ENCODE data around the gene SHISAL1.
A peak's percentile ranks its signal among the peaks of the same experiment; 100 is the strongest.

Gene SHISAL1

DNA sequence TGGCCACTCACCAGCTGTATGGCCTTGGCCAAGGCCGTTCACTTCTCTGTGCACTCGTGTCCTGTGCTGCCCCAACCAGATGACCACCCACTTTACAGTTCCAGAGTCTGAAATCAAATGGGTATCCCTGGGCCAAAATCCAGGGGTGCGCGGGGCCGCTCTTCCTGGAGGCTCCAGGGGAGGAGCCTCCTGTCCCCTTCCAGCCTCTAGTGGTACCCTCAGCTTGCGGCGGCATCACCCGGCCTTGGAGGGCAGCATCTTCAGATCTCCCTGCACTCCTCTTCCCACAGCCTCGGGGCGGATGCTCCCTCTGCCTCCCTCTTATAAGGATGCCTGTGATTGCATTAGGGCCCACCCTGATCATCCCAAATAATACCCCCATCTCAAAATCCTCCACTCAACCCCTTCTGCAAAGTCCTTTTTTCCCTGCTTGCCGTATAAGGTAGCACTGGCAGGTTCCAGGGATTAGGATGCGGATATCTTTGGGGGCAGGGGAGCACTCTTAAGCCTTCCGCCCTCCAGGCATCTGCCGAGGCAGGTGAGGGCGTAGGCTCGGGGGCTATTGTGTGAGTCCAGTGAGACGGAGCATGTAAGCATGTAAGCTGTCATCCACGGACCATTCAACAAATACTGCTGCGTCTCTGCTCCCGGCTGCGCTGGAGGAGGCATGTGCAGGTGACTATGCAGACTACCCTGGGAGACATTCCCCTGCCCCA, 24.4 kb upstream of the SHISAL1 start:
- Mint-ChIP-seq H3K27me3 (peaks cover 9% of the 10 kb centered on the region), H3K4me3 (no peak overlapping the region), H3K9me3 (no peaks in the 10 kb centered on the region), H3K36me3 (ENCODE audit: low read depth) (no peaks in the 10 kb centered on the region), H3K27ac (no peak overlapping the region), H3K4me1 (peaks cover under 1% of the 10 kb centered on the region)
- DNase-seq (no peak), ATAC-seq (no peak)

DNA sequence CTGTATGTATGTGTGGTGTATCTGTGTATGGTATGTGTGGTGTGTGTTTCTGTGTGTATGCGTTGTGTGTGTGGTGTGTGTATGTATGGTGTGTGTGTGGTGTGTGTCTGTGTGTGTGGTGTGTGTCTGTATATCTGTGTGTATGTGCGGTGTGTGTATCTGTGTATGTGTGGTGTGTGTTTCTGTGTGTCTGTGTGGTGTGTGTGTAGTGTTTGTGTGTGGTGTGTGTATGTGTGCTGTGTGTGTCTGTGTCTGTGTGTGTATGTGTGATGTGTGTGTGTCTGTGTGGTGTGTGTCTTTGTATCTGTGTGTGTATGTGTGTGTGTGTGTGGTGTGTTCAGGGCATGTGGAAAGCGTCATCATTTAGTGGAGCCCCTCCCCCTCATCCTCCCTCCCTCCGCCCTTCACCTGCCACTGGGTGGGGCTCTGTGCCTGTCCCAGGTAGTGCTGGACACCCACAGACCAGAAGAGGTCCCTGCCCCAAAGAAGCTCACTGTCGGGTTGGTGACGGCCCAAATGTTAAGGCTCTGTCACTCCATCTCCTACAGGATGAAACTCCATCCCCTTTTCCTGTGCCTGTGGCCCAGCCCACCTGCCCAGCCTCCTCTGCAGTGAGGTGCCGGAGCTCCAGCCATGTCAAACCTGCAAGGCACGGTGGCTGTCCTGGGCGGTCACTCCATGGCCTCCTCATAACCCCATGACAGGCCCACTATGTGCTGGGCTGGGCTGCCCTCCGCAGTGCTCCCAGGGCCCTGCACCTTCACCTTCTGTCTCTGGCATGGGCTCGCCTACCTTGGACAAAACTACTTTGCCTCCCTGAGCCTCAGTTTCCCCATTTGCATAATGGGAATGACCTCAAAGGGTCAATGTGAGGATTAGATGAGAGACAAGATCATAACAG, 23.4 kb upstream of the SHISAL1 start:
- Mint-ChIP-seq H3K27ac (no peak overlapping the region), H3K4me3 (no peak overlapping the region), H3K9me3 (no peaks in the 10 kb centered on the region), H3K4me1 (peaks cover 3% of the 10 kb centered on the region), H3K36me3 (ENCODE audit: low read depth) (no peaks in the 10 kb centered on the region), H3K27me3 (peaks cover 12% of the 10 kb centered on the region)
- DNase-seq (peak; percentile 22), ATAC-seq (no peak)

DNA sequence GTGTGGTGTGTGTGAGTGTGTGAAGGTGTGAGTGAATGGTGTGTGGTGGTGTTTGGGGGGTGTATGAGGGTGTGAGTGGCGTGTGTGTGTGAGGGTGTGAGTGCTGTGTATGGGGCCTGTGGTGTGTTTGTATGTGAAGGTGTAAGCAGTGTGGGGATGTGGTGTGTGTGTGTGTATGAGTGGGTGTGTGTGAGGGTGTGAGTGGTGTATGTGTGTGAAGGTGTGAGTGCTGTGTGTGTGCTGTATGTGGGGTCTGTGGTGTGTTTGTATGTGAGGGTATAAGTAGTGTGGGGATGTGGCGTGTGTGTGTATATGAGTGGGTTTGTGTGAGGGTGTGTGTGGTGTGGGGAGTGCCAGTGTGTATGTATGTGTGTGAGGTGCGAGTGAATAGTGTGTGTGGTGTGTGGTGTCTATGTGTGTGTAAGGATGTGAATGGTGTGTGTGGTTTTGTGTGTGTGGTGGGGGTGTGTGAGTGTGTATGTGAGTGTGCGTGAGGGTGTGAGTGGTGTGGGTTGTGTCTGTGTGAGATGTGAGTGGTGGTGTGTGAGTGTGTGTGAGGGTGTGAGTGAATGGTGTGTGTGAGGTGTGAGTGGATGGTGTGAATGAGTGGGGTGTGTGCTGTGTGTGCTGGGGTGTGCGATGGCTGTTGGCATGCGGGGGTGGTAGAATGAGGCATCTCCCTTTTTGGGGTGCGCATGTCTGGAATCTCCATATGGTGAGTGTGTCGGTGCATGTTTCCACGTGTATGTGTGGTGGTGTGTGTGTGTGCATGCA, 22.5 kb upstream of the SHISAL1 start:
- no peak overlapping the region for H3K4me3 Mint-ChIP-seq

DNA sequence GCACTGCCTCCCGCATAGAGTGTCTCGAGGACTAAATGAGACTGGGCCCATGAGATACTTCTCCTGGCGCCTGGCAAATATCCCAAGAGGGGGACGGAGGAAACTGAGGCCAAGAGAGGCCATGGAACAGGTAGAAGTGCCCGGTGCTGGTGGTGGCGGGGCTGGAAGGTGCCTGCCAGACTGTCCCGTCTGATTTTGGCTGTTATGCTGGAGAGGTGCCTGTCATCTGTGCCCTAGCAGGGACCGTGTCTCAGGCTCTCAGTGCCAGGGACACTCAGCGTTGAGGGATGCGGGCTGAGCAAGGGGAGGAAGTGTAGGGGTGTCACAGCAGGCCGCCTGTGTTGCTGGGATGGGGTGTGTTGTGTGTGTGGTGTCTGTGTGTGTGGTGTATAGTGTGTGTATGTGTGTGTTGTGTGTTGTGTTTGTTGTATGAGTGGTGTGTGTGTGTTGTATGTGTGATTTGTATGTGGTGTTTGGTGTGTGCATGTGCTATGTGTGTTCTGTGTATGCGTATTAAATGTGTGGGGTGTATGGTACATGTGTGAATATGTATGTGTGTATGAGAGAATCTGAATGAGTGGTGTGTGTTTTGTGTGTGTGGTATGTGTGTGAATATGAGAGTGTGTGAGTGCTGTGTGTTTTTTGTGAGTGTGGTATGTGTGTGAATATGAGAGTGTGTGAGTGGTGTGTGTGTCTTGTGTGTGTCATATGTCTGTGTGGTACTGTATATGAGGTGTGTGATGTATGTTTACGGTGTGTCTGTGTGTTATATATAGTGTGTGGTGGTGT, 21.3 kb upstream of the SHISAL1 start:
- no peak for DNase-seq
- Mint-ChIP-seq H3K9me3 (no peaks in the 10 kb centered on the region), H3K27me3 (peaks cover 27% of the 10 kb centered on the region), H3K27ac (no peak overlapping the region), H3K36me3 (ENCODE audit: low read depth) (no peaks in the 10 kb centered on the region), H3K4me1 (peaks cover 11% of the 10 kb centered on the region), H3K4me3 (no peak overlapping the region)
- ATAC-seq = no peak

More for the DNA sequence above, 22.5 kb upstream of the SHISAL1 start:
- DNase-seq (no peak), ATAC-seq (no peak)
- Mint-ChIP-seq H3K27me3 (peaks cover 16% of the 10 kb centered on the region), H3K4me1 (peaks cover 3% of the 10 kb centered on the region), H3K9me3 (no peaks in the 10 kb centered on the region), H3K27ac (no peak overlapping the region), H3K36me3 (ENCODE audit: low read depth) (no peaks in the 10 kb centered on the region)

DNA sequence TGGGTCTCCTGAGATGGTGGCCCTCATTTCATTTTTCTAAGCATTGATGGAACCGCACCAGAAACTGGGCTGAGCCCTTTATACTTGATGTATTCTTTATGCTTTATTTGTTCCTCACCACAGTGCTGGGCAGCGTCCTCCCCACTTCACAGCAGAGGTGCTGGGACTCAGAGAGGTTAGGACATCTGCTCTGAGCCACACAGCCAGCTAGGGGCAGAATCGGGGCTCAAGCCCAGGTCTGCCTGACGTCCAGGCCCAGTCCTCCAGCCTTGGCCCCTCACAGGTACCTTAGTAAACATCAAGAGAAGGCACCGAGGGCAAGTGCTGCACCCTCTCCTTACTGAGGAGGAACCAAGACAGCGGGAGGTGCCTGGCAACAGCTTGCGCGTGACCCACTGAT, 20.2 kb upstream of the SHISAL1 start:
- Mint-ChIP-seq H3K27me3 (peaks cover 37% of the 10 kb centered on the region), H3K27ac (no peak overlapping the region), H3K36me3 (ENCODE audit: low read depth) (no peaks in the 10 kb centered on the region), H3K4me3 (no peak overlapping the region), H3K9me3 (no peaks in the 10 kb centered on the region), H3K4me1 (peaks cover 12% of the 10 kb centered on the region)
- no peak for ATAC-seq
- no peak for DNase-seq

DNA sequence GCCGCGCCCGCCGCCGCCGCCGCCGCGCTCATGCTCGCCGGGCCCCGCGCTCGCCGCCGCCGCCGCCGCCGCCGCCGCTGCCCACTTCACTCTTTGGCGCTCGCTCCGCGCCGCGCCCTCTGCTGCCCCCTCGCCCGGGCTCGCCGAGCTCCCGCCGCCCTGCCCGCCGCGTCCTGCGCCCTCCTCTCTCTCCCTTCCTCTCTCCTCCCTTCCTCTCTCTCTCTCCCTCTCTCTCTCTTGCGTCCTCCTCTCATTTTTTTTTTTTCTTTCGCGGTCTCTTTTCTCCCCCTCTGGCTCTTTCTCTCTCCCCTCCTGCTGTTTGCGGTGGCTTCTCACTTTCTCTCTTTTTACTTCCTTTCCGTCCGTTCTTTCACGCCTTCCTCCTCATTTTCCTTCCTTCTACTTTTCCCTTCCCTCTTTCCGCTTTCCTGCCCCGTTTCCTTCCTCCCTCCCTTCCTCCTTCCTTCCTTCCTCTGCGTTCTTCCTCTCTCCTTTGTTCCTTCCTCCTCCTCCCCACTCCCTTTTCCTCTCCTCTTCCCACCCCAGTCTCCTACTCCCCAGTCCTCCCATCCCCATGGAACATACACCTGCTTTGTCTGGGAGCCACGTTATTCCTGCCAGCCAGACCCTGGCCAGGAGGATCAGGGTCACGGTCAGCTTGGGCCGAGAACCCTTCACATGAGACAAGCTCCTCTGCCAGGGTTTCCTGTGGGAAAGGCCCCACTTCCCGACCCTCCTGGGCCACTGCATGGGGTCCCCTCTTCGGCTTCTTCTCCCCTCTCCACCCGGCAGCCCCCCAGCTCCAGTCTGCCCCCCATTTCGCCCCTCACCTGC, 19.3 kb upstream of the SHISAL1 start:
- no peak for ATAC-seq

DNA sequence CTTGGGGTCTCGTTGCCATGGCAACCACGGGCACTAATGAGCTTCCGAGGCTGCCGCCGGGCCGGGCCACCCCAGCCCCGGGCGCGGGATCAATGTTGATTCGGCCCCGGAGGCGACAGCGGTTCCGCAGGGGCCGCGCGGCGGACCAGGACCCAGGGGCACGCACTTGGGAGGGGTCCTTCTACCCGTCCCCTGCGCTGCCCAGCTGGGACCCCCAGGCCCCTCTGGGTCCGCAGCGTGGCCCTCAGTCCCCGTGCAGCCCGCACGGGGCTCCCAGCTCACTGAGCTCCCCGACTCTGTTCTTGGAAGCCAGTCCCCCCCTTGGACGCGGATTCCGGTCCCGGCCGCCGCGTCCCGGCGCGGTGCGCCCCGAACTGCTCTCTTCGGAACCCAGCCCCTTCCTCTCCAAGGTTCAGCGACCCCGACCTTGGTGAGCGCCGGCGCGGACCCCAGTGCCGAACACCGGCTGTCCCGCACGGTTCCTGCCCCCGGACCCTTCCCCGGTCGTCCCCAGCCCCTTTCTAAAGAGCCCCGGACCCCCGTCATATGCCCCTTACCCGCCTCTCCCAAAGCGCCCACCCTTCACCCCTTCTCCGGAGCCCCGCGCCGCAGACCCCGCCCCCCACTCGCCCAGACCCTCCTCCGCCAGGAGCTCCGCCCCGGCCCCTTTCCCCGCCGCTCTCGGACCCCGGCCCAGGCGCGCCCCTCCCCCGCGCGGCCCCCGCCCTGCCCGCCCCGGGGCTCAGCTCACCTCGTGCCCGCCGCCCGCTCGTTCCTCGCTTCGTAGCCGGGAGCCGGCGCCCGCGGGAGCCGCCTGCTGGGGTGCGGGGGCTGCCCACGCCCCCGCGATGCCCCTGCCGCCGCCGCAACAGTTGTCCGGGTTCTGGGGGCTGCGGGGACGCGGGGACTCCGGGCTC, 18.3 kb upstream of the SHISAL1 start:
- H3K9me3 Mint-ChIP-seq = no peaks in the 10 kb centered on the region
- H3K4me3 Mint-ChIP-seq = no peak overlapping the region
- peaks cover 52% of the 10 kb centered on the region for H3K27me3 Mint-ChIP-seq
- H3K27ac Mint-ChIP-seq = no peak overlapping the region
- DNase-seq (no peak), ATAC-seq (no peak)
- H3K4me1 Mint-ChIP-seq = peaks cover 17% of the 10 kb centered on the region
- no peaks in the 10 kb centered on the region for H3K36me3 Mint-ChIP-seq (ENCODE audit: low read depth)

More for the DNA sequence above, 19.3 kb upstream of the SHISAL1 start:
- Mint-ChIP-seq H3K4me1 (peaks cover 12% of the 10 kb centered on the region), H3K27ac (no peak overlapping the region), H3K27me3 (peaks cover 41% of the 10 kb centered on the region), H3K4me3 (peak overlapping the region; percentile 61), H3K9me3 (no peaks in the 10 kb centered on the region), H3K36me3 (ENCODE audit: low read depth) (no peaks in the 10 kb centered on the region)
- peak; percentile 21 for DNase-seq

DNA sequence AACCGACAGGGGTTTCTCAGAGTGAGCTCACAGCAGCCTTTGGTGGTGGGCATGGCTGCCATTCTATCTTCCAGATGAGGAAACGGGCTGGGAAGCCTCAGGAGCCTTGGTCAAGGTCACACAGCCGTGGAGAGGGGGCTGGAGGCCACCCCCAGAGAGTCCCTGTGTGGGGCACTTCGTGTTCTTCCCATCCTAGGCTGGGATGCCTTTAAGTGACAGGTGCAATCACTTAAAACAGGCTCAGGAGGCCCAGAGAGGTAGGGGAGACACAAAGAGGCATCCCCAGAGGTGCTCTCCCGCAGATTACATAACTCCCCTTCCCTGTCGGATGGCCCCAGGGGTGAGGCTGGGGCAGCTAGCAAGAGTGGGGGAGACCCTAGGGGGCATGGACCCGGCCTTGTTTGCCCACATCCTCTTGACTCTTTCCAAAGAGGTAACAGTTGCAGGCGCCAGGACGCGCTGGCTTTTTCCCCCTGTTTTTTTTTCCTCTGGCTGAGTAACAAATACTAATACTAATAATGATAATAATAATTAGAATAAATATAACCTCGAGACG, 17.5 kb upstream of the SHISAL1 start:
- Mint-ChIP-seq H3K36me3 (ENCODE audit: low read depth) (no peaks in the 10 kb centered on the region), H3K4me3 (no peak overlapping the region), H3K4me1 (peaks cover 22% of the 10 kb centered on the region), H3K9me3 (no peaks in the 10 kb centered on the region), H3K27ac (no peak overlapping the region), H3K27me3 (peaks cover 58% of the 10 kb centered on the region)
- ATAC-seq (no peak), DNase-seq (no peak)

DNA sequence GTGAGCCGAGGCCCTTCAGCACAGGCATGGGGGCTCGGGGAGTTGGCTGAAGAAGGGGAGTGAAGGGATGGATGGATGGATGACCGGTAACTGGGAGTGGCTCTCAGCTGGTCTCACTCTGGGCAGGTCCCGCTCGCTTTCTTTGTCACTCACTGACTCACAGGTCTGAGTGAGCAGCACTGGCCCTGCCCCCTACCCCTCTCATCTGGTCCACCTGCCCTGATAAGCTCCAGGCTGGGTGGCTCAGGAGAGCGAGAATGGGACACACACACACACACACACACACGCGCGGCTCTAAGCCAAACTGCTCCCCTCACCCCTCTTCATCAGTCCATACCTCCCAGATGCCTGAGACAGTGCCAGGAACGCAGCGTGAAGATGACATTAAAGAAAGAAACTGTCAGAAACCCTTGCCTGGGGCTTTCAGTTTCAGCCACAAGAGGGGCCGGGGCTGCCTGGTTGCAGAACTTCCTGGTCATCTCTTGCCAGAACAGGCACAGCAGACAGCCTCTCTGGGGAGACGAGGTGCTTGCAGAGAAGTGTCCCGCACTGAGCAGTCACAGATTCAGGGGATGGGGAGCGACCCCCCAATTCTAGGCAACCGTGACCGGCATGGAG, 16.5 kb upstream of the SHISAL1 start:
- Mint-ChIP-seq H3K4me3 (no peak overlapping the region), H3K4me1 (peaks cover 22% of the 10 kb centered on the region), H3K27me3 (peaks cover 58% of the 10 kb centered on the region), H3K36me3 (ENCODE audit: low read depth) (no peaks in the 10 kb centered on the region), H3K27ac (no peak overlapping the region), H3K9me3 (no peaks in the 10 kb centered on the region)
- ATAC-seq (peak; percentile 69), DNase-seq (peak; percentile 49)

DNA sequence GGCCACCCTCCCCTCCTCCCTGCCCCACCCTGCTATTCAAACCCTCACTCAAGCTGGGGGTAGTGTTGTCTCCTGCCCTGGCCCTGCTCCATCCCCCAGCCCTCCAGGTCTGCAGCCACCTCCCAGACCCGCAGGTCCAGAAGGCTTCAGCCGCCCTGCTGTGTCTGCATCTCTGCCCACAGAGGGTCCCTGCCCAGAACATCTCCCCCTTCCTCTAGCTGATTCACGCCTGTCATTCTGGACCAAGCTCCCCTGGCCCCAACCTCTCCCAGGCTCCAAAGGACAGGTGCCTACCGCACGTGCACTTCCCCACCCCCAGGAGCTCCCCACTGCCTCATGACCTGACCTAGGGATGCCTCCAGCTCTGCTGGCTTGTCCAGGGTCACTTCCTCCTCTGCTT, 16.0 kb upstream of the SHISAL1 start:
- Mint-ChIP-seq H3K9me3 (no peaks in the 10 kb centered on the region), H3K4me3 (no peak overlapping the region), H3K27ac (no peak overlapping the region), H3K27me3 (peaks cover 58% of the 10 kb centered on the region), H3K36me3 (ENCODE audit: low read depth) (no peaks in the 10 kb centered on the region), H3K4me1 (peaks cover 22% of the 10 kb centered on the region)
- DNase-seq (no peak), ATAC-seq (no peak)

DNA sequence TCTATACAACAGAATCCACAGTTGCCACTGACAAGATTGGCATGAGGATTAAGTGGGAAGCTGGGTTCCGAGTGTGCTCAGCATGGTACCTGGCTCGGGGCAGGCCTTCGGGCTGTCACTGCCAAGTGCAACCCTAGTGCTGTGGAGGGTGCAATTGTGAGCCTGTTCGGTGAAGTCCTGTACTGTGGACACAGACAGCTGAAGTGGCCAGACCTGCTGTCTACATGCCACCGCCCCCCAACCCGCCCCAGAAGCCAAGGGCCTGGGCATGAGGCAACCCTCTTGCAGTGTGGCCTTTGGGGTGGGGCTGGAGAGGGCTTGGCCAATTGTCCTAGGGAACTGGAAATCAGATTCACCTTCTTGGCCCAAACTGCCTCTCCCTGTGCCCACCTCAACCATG, 15.6 kb upstream of the SHISAL1 start:
- Mint-ChIP-seq H3K27me3 (peaks cover 62% of the 10 kb centered on the region), H3K4me3 (no peak overlapping the region), H3K27ac (no peak overlapping the region), H3K9me3 (no peaks in the 10 kb centered on the region), H3K36me3 (ENCODE audit: low read depth) (no peaks in the 10 kb centered on the region), H3K4me1 (peaks cover 22% of the 10 kb centered on the region)
- no peak for DNase-seq
- ATAC-seq = no peak

DNA sequence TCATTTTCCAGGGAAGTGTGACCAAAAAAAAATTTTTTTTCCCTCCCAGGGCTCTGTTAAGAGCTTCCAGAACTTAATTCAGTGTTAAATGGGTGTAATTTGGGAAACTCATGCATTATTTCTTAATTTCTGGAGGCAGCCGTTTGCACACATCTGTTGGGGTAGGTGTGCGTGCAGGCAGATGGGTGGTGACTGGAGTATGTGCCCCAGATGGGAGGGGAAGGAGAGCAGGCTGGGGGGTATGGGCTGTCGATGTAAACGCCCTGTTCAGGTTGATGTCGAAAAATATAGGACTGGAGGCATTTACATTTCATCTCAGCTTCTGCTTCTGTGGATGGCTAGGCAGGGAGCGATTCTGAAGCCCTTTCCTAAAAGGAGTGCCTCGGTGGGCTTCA, 13.7 kb upstream of the SHISAL1 start:
- ATAC-seq = no peak
- H3K27me3 Mint-ChIP-seq = peaks cover 55% of the 10 kb centered on the region
- H3K4me1 Mint-ChIP-seq = peaks cover 19% of the 10 kb centered on the region
- H3K36me3 Mint-ChIP-seq (ENCODE audit: low read depth) = no peaks in the 10 kb centered on the region
- no peak for DNase-seq
- H3K9me3 Mint-ChIP-seq = no peaks in the 10 kb centered on the region
- no peak overlapping the region for H3K27ac Mint-ChIP-seq
- peak overlapping the region; percentile 57 for H3K4me3 Mint-ChIP-seq

Measured in activated naive CD8-positive, alpha-beta T cell treated with anti-CD3 and anti-CD28 coated beads, Interleukin-2, amount 50 U/mL, for 24 hours (primary cell).